Natural killer cell treated with Interleukin-12 subunit alpha and Interleukin-12 subunit beta and Interleukin-15 and Interleukin-18, amount 100 ng/mL, for 72 hours (primary cell): Measurements from ENCODE around the gene PSMA2. TPM values are rescaled to one million over a fixed set of nuclear protein-coding genes. Genes with fewer than 3 reads are reported as not detected.

Experiments
- ATAC-seq, 2 donors: fragments of 150-1000 bp; cut with Tn5 transposase in 1 of 2; sonication (Bioruptor Pico), chemical (Tn5 transposase) in 1 of 2; 2 replicates each; pipeline ENCODE4 v1.10.0; 2021
- DNase-seq: peaks from one replicate; pipeline ENCODE4 v3.0.0; 2022; ENCODE audit warnings: low spot score
- H3K27ac Mint-ChIP-seq, 2 donors: 1 replicate in 1 of 2; 2 replicates in 1 of 2; pipeline ENCODE4 v1.8.0; 2022; ENCODE audit warnings: mixed read lengths in 2 of 2, mild to moderate bottlenecking in 1 of 2, moderate library complexity in 1 of 2
- H3K27me3 Mint-ChIP-seq, 2 donors: 1 replicate in 1 of 2; 2 replicates in 1 of 2; pipeline ENCODE4 v1.8.0; 2022; ENCODE audit warnings: mixed read lengths in 2 of 2
- H3K36me3 Mint-ChIP-seq: one replicate; pipeline ENCODE4 v1.8.0; 2022; ENCODE audit warnings: mixed read lengths
- H3K4me1 Mint-ChIP-seq, 2 donors: 1 replicate in 1 of 2; 2 replicates in 1 of 2; pipeline ENCODE4 v1.8.0; 2022; ENCODE audit warnings: low read depth in 2 of 2, mixed read lengths in 2 of 2, mild to moderate bottlenecking in 1 of 2
- H3K4me3 Mint-ChIP-seq: one replicate; pipeline ENCODE4 v1.8.0; 2022; ENCODE audit warnings: mixed read lengths
- H3K9me3 Mint-ChIP-seq: 2 replicates; pipeline ENCODE4 v1.8.0; 2022; ENCODE audit warnings: mixed read lengths
- total RNA-seq, 2 donors: library from RNA; stranded (reverse); gene quantifications; one replicate each; pipeline ENCODE4 v1.2.3, GENCODE V29; 2022

The PSMA2 gene
- total RNA-seq, 2 donors from 2014 or later, result 90.3 to 177 TPM

- peaks cover 12 to 14% of the 10 kb centered on the region in 2 donors for H3K27me3 Mint-ChIP-seq
- H3K4me1 Mint-ChIP-seq, result peaks cover 0 to 10% of the 10 kb centered on the region in 2 donors
- H3K9me3 Mint-ChIP-seq, result peaks cover 2% of the 10 kb centered on the region
- H3K27ac Mint-ChIP-seq, result no peak overlapping the region
- H3K4me3 Mint-ChIP-seq, result no peak overlapping the region
- DNase-seq, result no peak
- peak in 1 of 2 donors; percentile 77 for ATAC-seq
- peaks cover 3% of the 10 kb centered on the region for H3K36me3 Mint-ChIP-seq
These were observed 62.6 kb downstream of the PSMA2 start for GRCh38 chr7:42869131-42870020.

GRCh38 chr7:42868480-42868879 is 63.5 kb downstream of the PSMA2 start:
- H3K4me3 Mint-ChIP-seq, result no peak overlapping the region
- peaks cover 18 to 21% of the 10 kb centered on the region in 2 donors for H3K27me3 Mint-ChIP-seq
- no peak overlapping the region for H3K27ac Mint-ChIP-seq
- H3K36me3 Mint-ChIP-seq, result peaks cover 10% of the 10 kb centered on the region
- peaks cover 9% of the 10 kb centered on the region for H3K9me3 Mint-ChIP-seq
- peaks cover 0 to 10% of the 10 kb centered on the region in 2 donors for H3K4me1 Mint-ChIP-seq
- no peak for DNase-seq
- no peak for ATAC-seq

Other genes with a start within 250 kb of the PSMA2 start
- 1 to 10 TPM; 3.7 to 4.1 TPM for gene C7orf25, start 20.1 kb downstream of the PSMA2 start, total RNA-seq
- gene MRPL32, start 202 bp upstream of the PSMA2 start, total RNA-seq, result 10 to 100 TPM; 46.4 to 52.0 TPM
- not detected for gene HECW1, start 180.5 kb upstream of the PSMA2 start, total RNA-seq